ENCODE measurements around the gene MSANTD1.

Gene MSANTD1
- 1.8 to 4.4 reads per million in 2 donors for total RNA-seq

- DNase-seq, result peak in 1 of 5 experiments; percentile 36
Measured at GRCh38 chr4:3248811-3249661, at the start of gene MSANTD1. MSANTD1 (plus strand) TSS chr4:3249159; CDS start chr4:3249223, 64 bp downstream.

- no peak for DNase-seq
Measured at GRCh38 chr4:3199653-3200422, 49.1 kb upstream of the MSANTD1 start.

GRCh38 chr4:3200423-3201090, 48.4 kb upstream of the MSANTD1 start:
- DNase-seq, result no peak

- DNase-seq, result peak; percentile 19 to 99 (median 63)
Measured at GRCh38 chr4:3201718-3202702, 46.9 kb upstream of the MSANTD1 start.

- peak in 2 of 5 experiments; percentile 13 to 76 for DNase-seq
Measured at GRCh38 chr4:3202836-3203820, 45.8 kb upstream of the MSANTD1 start.

- DNase-seq, result no peak
Measured at GRCh38 chr4:3203971-3204431, 45.0 kb upstream of the MSANTD1 start.

- no peak for DNase-seq
Measured at GRCh38 chr4:3205995-3206394, 43.0 kb upstream of the MSANTD1 start.

- no peak for DNase-seq
Measured at GRCh38 chr4:3206439-3207100, 42.4 kb upstream of the MSANTD1 start.

- peak in 1 of 5 experiments; percentile 55 for DNase-seq
Measured at GRCh38 chr4:3207531-3208037, 41.4 kb upstream of the MSANTD1 start.

- no peak for DNase-seq
Measured at GRCh38 chr4:3208826-3209225, 40.1 kb upstream of the MSANTD1 start.

- no peak for DNase-seq
Measured at GRCh38 chr4:3209551-3210325, 39.2 kb upstream of the MSANTD1 start.

GRCh38 chr4:3210467-3210866, 38.5 kb upstream of the MSANTD1 start:
- no peak for DNase-seq

GRCh38 chr4:3211866-3212265, 37.1 kb upstream of the MSANTD1 start:
- no peak for DNase-seq

GRCh38 chr4:3212391-3213105, 36.4 kb upstream of the MSANTD1 start:
- no peak for DNase-seq

GRCh38 chr4:3213106-3213425, 35.9 kb upstream of the MSANTD1 start:
- no peak for DNase-seq

- no peak for DNase-seq
Measured at GRCh38 chr4:3213661-3214250, 35.2 kb upstream of the MSANTD1 start.

GRCh38 chr4:3215256-3215655, 33.7 kb upstream of the MSANTD1 start:
- DNase-seq, result no peak

GRCh38 chr4:3215733-3216132, 33.2 kb upstream of the MSANTD1 start:
- no peak for DNase-seq
